ENCODE measurements around the gene DTX3. TPM values are rescaled to one million over a fixed set of nuclear protein-coding genes. Genes with fewer than 3 reads are reported as not detected.

DTX3 gene
- total RNA-seq, 1 donor from 2014 or later = 65.5 TPM

- Mint-ChIP-seq H3K36me3 (peaks cover 15% of the 10 kb centered on the region), H3K4me3 (peak overlapping the region; percentile 91), H3K4me1 (ENCODE audit: unreplicated experiment) (peaks cover 25% of the 10 kb centered on the region), H3K9me3 (no peaks in the 10 kb centered on the region), H3K27ac (no peak overlapping the region), H3K27me3 (peaks cover 5% of the 10 kb centered on the region)
- DNase-seq (ENCODE audit: extremely low spot score, unreplicated experiment) = no peak
- no peak for TF ChIP-seq CTCF (conservative IDR thresholded peaks at IDR 0.05)
Measured at GRCh38 chr12:57606399-57606798, 1.8 kb downstream of the DTX3 start.

GRCh38 chr12:57606821-57607220, 2.2 kb downstream of the DTX3 start:
- DNase-seq (ENCODE audit: extremely low spot score, unreplicated experiment) = no peak
- no peak overlapping the region for H3K27ac Mint-ChIP-seq
- no peaks in the 10 kb centered on the region for H3K9me3 Mint-ChIP-seq
- no peak for TF ChIP-seq CTCF (conservative IDR thresholded peaks at IDR 0.05)
- H3K27me3 Mint-ChIP-seq = peaks cover 5% of the 10 kb centered on the region
- H3K4me3 Mint-ChIP-seq = peak overlapping the region; percentile 91
- H3K36me3 Mint-ChIP-seq = peaks cover 11% of the 10 kb centered on the region
- H3K4me1 Mint-ChIP-seq (ENCODE audit: unreplicated experiment) = peaks cover 25% of the 10 kb centered on the region

- Mint-ChIP-seq H3K27me3 (peaks cover 10% of the 10 kb centered on the region), H3K27ac (no peak overlapping the region), H3K9me3 (no peaks in the 10 kb centered on the region), H3K4me1 (ENCODE audit: unreplicated experiment) (peaks cover 25% of the 10 kb centered on the region), H3K4me3 (peak overlapping the region; percentile 17), H3K36me3 (peaks cover 4% of the 10 kb centered on the region)
- TF ChIP-seq CTCF (conservative IDR thresholded peaks at IDR 0.05) = no peak
- DNase-seq (ENCODE audit: extremely low spot score, unreplicated experiment) = no peak
Measured at GRCh38 chr12:57607958-57608663, 3.5 kb downstream of the DTX3 start.

- Mint-ChIP-seq H3K4me3 (peak overlapping the region; percentile 57), H3K27ac (peak overlapping the region; percentile 61)
Measured at GRCh38 chr12:57609101-57609780, 4.6 kb downstream of the DTX3 start.

More at GRCh38 chr12:57609101-57609780, 4.6 kb downstream of the DTX3 start:
- no peak for TF ChIP-seq CTCF (conservative IDR thresholded peaks at IDR 0.05)
- Mint-ChIP-seq H3K4me1 (ENCODE audit: unreplicated experiment) (peaks cover 14% of the 10 kb centered on the region), H3K9me3 (no peaks in the 10 kb centered on the region), H3K27me3 (peaks cover 10% of the 10 kb centered on the region), H3K36me3 (peaks cover 4% of the 10 kb centered on the region)
- DNase-seq (ENCODE audit: extremely low spot score, unreplicated experiment) = no peak

Data from type B pancreatic cell (in vitro differentiated cells).